HepG2 (cell line): Measurements from ENCODE around the gene RAB23. TPM values are rescaled to one million over a fixed set of nuclear protein-coding genes. Genes with fewer than 3 reads are reported as not detected.

Source experiments
- ATAC-seq: fragments of 200-7000 bp; cut with Tn5 transposase; 3 replicates; pipeline ENCODE4 v1.9.1; 2020; ENCODE audit warnings: mild to moderate bottlenecking, moderate library complexity
- BruUV-seq: library from RNA; stranded (reverse); fragments of 400-500 nt; replicated peaks from 2 replicates; lab custom pipeline; 2021; lab: Mats Ljungman, UMichigan
- CTCF ChIA-PET: fragments of 300-600 bp; formaldehyde crosslinking; extraction: SDS; loops from one replicate; lab custom pipeline; 2021; ENCODE audit warnings: low total read pairs, inconsistent platforms, low intra/inter-chr PET ratio; lab: Yijun Ruan, JAX
- POLR2A ChIA-PET: fragments of 350-600 bp; sonication (Branson Sonifier 250); formaldehyde crosslinking; loops from one replicate; lab custom pipeline; 2020; ENCODE audit warnings: antibody characterized with exemption, inconsistent platforms; lab: Yijun Ruan, JAX
- DNase-seq: peaks from one replicate; pipeline ENCODE4 v3.0.0-alpha.2; 2015; ENCODE audit warnings: low spot score
- FAIRE-seq: peaks from 3 replicates; lab custom pipeline; 2011; peaks lifted over from hg19 to GRCh38; lab: Jason Lieb, UNC
- H2AFZ ChIP-seq: one replicate; pipeline ENCODE4 v1.6.1; 2011; ENCODE audit warnings: low read length, inconsistent platforms
- H3K27ac ChIP-seq: fragments of 300-600 bp; 3 replicates; pipeline ENCODE4 v1.8.0; 2011; ENCODE audit warnings: mixed run types, mild to moderate bottlenecking, mixed read lengths, low read length, inconsistent platforms; ENCODE audit not compliant: insufficient read depth; ENCODE audit errors: extremely low read length
- H3K27me3 ChIP-seq, 2 experiments: fragments of 200-600 bp in 1 of 2; 2 replicates in 1 of 2; 3 replicates in 1 of 2; pipeline versions ENCODE4 v1.6.0 to v1.8.0; 2011; ENCODE audit warnings: low read length in 2 of 2, mild to moderate bottlenecking in 2 of 2, moderate library complexity in 2 of 2, inconsistent platforms in 1 of 2; ENCODE audit not compliant: insufficient read depth in 2 of 2, control insufficient read depth in 1 of 2
- H3K36me3 ChIP-seq, 2 experiments: fragments of 200-600 bp in 1 of 2; replicated peaks in 1 of 2; 2 replicates in 1 of 2; 3 replicates in 1 of 2; pipeline versions ENCODE4 v1.5.1 to v1.8.0; 2011; ENCODE audit warnings: low read length in 2 of 2, inconsistent platforms in 1 of 2; ENCODE audit not compliant: insufficient read depth in 2 of 2, control insufficient read depth in 1 of 2
- H3K4me1 ChIP-seq: 2 replicates; pipeline ENCODE4 v1.5.1; 2012; ENCODE audit warnings: low read length, inconsistent platforms; ENCODE audit not compliant: insufficient read depth
- H3K4me2 ChIP-seq: 2 replicates; pipeline ENCODE4 v1.6.0; 2011; ENCODE audit warnings: low read depth, low read length, inconsistent platforms
- H3K4me3 ChIP-seq, 3 experiments: fragments of 200-600 bp in 1 of 3; sonication (generic), shearing (Covaris generic) in 1 of 3; replicated peaks in 1 of 3; 2 replicates each; pipeline ENCODE4 v1.5.1; 2011 to 2016; ENCODE audit warnings: low read length in 3 of 3, inconsistent platforms in 2 of 3, low read depth in 2 of 3, mild to moderate bottlenecking in 2 of 3, control low read depth in 1 of 3, mixed read lengths in 1 of 3; ENCODE audit not compliant: insufficient read depth in 1 of 3
- H3K79me2 ChIP-seq: one replicate; pipeline ENCODE4 v1.6.1; 2011; ENCODE audit warnings: low read length, inconsistent platforms; ENCODE audit not compliant: insufficient read depth
- H3K9ac ChIP-seq: 2 replicates; pipeline ENCODE4 v1.6.0; 2011; ENCODE audit warnings: mild to moderate bottlenecking, low read depth, low read length, inconsistent platforms; ENCODE audit not compliant: insufficient read depth
- H3K9me3 ChIP-seq: 2 replicates; pipeline ENCODE4 v1.5.1; 2012; ENCODE audit warnings: mild to moderate bottlenecking, low read length
- H4K20me1 ChIP-seq: 2 replicates; pipeline ENCODE4 v1.6.0; 2011; ENCODE audit warnings: inconsistent platforms, mild to moderate bottlenecking, low read length, moderate library complexity; ENCODE audit not compliant: insufficient read depth
- EP300 ChIP-seq, 3 experiments: sonication (generic) in 1 of 3; formaldehyde crosslinking in 1 of 3; IDR thresholded peaks; 2 replicates each; pipeline versions ENCODE4 v1.5.1 to v1.6.1; 2011 to 2020; ENCODE audit warnings: low read depth in 2 of 3, low read length in 2 of 3, borderline replicate concordance in 1 of 3, improper control_type of control experiment in 1 of 3, mild to moderate bottlenecking in 1 of 3, missing genetic modification reagents in 1 of 3, moderate library complexity in 1 of 3
- IRF2 ChIP-seq: IDR thresholded peaks from 2 replicates; pipeline ENCODE4 v1.6.1; 2018; ENCODE audit warnings: missing genetic modification reagents, missing compliant biosample characterization
- NR2F6 ChIP-seq, 2 experiments: IDR thresholded peaks; 2 replicates each; pipeline ENCODE4 v1.6.1; 2016; ENCODE audit warnings: antibody characterized with exemption in 1 of 2, mild to moderate bottlenecking in 1 of 2
- TOPORS ChIP-seq: sonication (generic); formaldehyde crosslinking; IDR thresholded peaks from 2 replicates; pipeline ENCODE4 v1.8.0; 2023; ENCODE audit warnings: mild to moderate bottlenecking, missing genetic modification reagents
- ZNF441 ChIP-seq: sonication (generic); formaldehyde crosslinking; IDR thresholded peaks from 2 replicates; pipeline ENCODE4 v1.7.0; 2021; ENCODE audit warnings: missing genetic modification reagents, borderline replicate concordance
- WGBS: methylation state at CpG from one replicate; pipeline ENCODE4 v1.1.6; 2017; ENCODE audit warnings: low lambda C conversion rate; 5-methylcytosine and 5-hydroxymethylcytosine counted together
- in situ Hi-C: cut with HindIII; loops from 2 replicates; pipeline ENCODE4 v1.10.0; 2017; ENCODE audit warnings: low pct_unique_long_range_greater_than_20kb; ENCODE audit not compliant: extremely low pct_ligation_motif_present
- intact Hi-C: fragments of 100-400 bp; cut with micrococcal nuclease; formaldehyde crosslinking; loops from one replicate; pipeline ENCODE4 v1.10.0; 2022; ENCODE audit not compliant: unreplicated experiment
- polyA plus RNA-seq, 8 experiments: library from polyadenylated mRNA; depleted of rRNA in 3 of 8; stranded (reverse) in 7 of 8; unstranded in 1 of 8; fragments of >200 nt; fragmentation: Illumina TruSeq in 4 of 8; extraction: Trizol in 4 of 8; gene quantifications; 2 replicates each; pipeline versions ENCODE4 v1.2.1 to v1.2.3, GENCODE V29; 2011 to 2016; ENCODE audit warnings: low read depth in 4 of 8, missing spikeins in 1 of 8, mixed read lengths in 1 of 8; ENCODE audit not compliant: insufficient read depth in 1 of 8
- total RNA-seq, 5 experiments: library from RNA; depleted of rRNA; stranded (reverse); fragments of >200 nt; fragmentation: Illumina TruSeq; extraction: Trizol; gene quantifications; 2 replicates each; pipeline ENCODE4 v1.2.3, GENCODE V29; 2016; ENCODE audit warnings: low read depth in 1 of 5
- TF ChIP-seq, protein P1 (sequence below): sonication (generic); formaldehyde crosslinking; IDR thresholded peaks from 2 replicates; pipeline ENCODE4 v1.8.0; 2023; ENCODE audit warnings: mild to moderate bottlenecking, missing genetic modification reagents
- TF ChIP-seq, protein P2 (sequence below), 2 experiments: sonication (generic) in 1 of 2; formaldehyde crosslinking in 1 of 2; IDR thresholded peaks; 2 replicates each; pipeline versions ENCODE4 v1.4.0 to v1.6.1; 2018 to 2020; ENCODE audit warnings: missing genetic modification reagents in 2 of 2, borderline replicate concordance in 1 of 2, low read depth in 1 of 2, mild to moderate bottlenecking in 1 of 2, missing biosample characterization in 1 of 2
- TF ChIP-seq, protein P3 (sequence below): sonication (generic); formaldehyde crosslinking; IDR thresholded peaks from 2 replicates; pipeline ENCODE4 v1.4.0; 2020; ENCODE audit warnings: missing genetic modification reagents, mild to moderate bottlenecking, borderline replicate concordance
- TF ChIP-seq, protein P4 (sequence below): sonication (generic); formaldehyde crosslinking; IDR thresholded peaks from 2 replicates; pipeline ENCODE4 v1.4.0; 2020; ENCODE audit warnings: missing genetic modification reagents, borderline replicate concordance

The RAB23 gene
- total and polyA plus RNA-seq, 2 of the 13 experiments (the other 11 are each of a cell fraction or from before 2014, with no cell fraction given), result 5.5 to 16.4 TPM

DNA sequence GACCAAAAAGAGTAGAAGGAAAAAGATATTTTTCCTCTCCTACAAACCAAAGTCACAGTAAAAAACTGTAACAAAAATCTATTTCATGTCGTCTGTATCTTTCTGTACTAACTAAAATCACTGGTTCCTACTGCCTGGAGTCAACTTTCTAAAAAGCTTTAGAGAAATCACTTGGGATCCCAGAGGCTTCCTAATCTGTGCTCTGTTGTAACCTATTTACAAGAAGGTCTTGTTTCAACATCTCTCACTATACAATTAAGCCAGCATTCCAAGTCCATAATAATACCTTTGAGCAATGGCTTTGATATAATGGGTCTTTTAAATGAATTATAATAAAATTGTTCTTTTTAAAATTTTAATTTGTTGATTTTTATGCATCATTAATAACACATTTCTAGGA, 20.4 kb downstream of the RAB23 start:
- H3K9me3 ChIP-seq, result no peaks in the 10 kb centered on the region
- H4K20me1 ChIP-seq, result no peaks in the 10 kb centered on the region
- ChIA-PET POLR2A (no interaction called here), CTCF (no interaction called here)
- DNase-seq (no peak), FAIRE-seq (no peak), ATAC-seq (no peak)
- intact Hi-C loops, result no loop called here
- BruUV-seq, result no TSS peak
- peaks cover 3% of the 10 kb centered on the region for H3K79me2 ChIP-seq
- no peaks in the 10 kb centered on the region for H3K27me3 ChIP-seq
- TF ChIP-seq, protein P1, sequence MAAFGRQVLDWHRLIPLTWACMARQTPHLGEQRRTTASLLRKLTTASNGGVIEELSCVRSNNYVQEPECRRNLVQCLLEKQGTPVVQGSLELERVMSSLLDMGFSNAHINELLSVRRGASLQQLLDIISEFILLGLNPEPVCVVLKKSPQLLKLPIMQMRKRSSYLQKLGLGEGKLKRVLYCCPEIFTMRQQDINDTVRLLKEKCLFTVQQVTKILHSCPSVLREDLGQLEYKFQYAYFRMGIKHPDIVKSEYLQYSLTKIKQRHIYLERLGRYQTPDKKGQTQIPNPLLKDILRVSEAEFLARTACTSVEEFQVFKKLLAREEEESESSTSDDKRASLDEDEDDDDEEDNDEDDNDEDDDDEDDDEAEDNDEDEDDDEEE (CRISPR knock-in tag), result no peak
- TF ChIP-seq, protein P2, sequence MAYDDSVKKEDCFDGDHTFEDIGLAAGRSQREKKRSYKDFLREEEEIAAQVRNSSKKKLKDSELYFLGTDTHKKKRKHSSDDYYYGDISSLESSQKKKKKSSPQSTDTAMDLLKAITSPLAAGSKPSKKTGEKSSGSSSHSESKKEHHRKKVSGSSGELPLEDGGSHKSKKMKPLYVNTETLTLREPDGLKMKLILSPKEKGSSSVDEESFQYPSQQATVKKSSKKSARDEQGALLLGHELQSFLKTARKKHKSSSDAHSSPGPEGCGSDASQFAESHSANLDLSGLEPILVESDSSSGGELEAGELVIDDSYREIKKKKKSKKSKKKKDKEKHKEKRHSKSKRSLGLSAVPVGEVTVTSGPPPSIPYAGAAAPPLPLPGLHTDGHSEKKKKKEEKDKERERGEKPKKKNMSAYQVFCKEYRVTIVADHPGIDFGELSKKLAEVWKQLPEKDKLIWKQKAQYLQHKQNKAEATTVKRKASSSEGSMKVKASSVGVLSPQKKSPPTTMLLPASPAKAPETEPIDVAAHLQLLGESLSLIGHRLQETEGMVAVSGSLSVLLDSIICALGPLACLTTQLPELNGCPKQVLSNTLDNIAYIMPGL (CRISPR knock-in tag; IDR thresholded peaks at IDR 0.05; ENCODE audit: borderline replicate concordance in 1 of 2, low read depth in 1 of 2), result no peak
- TF ChIP-seq, protein P3, sequence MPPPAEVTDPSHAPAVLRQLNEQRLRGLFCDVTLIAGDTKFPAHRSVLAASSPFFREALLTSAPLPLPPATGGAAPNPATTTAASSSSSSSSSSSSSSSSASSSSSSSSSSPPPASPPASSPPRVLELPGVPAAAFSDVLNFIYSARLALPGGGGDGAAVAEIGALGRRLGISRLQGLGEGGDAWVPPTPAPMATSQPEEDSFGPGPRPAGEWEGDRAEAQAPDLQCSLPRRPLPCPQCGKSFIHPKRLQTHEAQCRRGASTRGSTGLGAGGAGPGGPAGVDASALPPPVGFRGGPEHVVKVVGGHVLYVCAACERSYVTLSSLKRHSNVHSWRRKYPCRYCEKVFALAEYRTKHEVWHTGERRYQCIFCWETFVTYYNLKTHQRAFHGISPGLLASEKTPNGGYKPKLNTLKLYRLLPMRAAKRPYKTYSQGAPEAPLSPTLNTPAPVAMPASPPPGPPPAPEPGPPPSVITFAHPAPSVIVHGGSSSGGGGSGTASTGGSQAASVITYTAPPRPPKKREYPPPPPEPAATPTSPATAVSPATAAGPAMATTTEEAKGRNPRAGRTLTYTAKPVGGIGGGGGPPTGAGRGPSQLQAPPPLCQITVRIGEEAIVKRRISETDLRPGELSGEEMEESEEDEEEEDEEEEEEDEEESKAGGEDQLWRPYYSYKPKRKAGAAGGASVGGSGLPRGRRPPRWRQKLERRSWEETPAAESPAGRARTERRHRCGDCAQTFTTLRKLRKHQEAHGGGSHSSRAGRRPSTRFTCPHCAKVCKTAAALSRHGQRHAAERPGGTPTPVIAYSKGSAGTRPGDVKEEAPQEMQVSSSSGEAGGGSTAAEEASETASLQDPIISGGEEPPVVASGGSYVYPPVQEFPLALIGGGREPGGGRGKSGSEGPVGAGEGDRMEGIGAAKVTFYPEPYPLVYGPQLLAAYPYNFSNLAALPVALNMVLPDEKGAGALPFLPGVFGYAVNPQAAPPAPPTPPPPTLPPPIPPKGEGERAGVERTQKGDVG, result no peak
- TF ChIP-seq, protein P4, sequence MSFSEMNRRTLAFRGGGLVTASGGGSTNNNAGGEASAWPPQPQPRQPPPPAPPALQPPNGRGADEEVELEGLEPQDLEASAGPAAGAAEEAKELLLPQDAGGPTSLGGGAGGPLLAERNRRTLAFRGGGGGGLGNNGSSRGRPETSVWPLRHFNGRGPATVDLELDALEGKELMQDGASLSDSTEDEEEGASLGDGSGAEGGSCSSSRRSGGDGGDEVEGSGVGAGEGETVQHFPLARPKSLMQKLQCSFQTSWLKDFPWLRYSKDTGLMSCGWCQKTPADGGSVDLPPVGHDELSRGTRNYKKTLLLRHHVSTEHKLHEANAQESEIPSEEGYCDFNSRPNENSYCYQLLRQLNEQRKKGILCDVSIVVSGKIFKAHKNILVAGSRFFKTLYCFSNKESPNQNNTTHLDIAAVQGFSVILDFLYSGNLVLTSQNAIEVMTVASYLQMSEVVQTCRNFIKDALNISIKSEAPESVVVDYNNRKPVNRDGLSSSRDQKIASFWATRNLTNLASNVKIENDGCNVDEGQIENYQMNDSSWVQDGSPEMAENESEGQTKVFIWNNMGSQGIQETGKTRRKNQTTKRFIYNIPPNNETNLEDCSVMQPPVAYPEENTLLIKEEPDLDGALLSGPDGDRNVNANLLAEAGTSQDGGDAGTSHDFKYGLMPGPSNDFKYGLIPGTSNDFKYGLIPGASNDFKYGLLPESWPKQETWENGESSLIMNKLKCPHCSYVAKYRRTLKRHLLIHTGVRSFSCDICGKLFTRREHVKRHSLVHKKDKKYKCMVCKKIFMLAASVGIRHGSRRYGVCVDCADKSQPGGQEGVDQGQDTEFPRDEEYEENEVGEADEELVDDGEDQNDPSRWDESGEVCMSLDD, result no peak
- TF ChIP-seq NR2F6 (IDR thresholded peaks at IDR 0.05) (no peak), NR2F6 (CRISPR knock-in tag; IDR thresholded peaks at IDR 0.05) (no peak), IRF2 (CRISPR knock-in tag) (no peak), ZNF441 (CRISPR knock-in tag) (no peak), EP300 (IDR thresholded peaks at IDR 0.05; ENCODE audit: low read depth in 2 of 2, low read length in 2 of 2) (no peak), EP300 (CRISPR knock-in tag; IDR thresholded peaks at IDR 0.05; ENCODE audit: borderline replicate concordance) (no peak), TOPORS (CRISPR knock-in tag) (no peak)
- in situ Hi-C loops, result no loop called here
- H3K36me3 ChIP-seq, result no peaks in the 10 kb centered on the region; a peak in 1 of 5 replicates
- no peak overlapping the region for H3K4me2 ChIP-seq
- H3K4me3 ChIP-seq, result no peak overlapping the region
- H2AFZ ChIP-seq, result no peak overlapping the region
- H3K4me1 ChIP-seq, result peaks cover 8% of the 10 kb centered on the region
- 90% methylated on average over 1 of the region's 1 CpG for WGBS
- no peak overlapping the region for H3K27ac ChIP-seq
- no peak overlapping the region for H3K9ac ChIP-seq
